ENCODE data around the gene LOXL3.

DNA sequence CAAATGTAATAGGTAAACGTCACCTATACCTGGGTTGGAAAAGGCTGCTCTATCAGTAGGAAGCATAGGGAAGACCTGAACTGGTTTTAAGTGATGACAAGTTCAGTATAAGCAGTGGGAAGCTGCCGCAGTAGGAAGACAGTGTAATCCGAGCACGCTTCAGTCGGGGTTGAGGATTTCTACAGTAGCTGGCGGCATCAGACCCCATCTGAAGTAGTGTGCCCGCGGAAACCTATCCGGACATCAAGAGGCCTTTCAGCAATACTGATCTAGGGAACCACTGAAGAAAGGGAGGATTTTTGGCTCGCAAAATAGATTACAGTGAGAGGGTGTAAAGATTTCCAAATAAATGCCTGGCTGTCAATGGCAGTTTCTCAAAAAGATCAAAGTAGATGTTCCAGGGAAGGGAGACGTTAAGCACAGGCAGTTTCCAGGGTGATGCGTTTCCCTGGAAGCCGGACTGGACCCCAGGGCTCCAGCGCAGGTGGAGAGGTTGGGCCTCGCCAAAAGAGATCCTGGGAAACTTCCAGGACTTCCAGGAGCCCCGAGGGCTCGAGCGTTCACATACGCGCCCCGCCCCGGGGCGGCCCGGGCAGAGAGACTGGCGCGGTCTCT lies 5.3 kb downstream of the LOXL3 start:
- TF ChIP-seq, protein P1, sequence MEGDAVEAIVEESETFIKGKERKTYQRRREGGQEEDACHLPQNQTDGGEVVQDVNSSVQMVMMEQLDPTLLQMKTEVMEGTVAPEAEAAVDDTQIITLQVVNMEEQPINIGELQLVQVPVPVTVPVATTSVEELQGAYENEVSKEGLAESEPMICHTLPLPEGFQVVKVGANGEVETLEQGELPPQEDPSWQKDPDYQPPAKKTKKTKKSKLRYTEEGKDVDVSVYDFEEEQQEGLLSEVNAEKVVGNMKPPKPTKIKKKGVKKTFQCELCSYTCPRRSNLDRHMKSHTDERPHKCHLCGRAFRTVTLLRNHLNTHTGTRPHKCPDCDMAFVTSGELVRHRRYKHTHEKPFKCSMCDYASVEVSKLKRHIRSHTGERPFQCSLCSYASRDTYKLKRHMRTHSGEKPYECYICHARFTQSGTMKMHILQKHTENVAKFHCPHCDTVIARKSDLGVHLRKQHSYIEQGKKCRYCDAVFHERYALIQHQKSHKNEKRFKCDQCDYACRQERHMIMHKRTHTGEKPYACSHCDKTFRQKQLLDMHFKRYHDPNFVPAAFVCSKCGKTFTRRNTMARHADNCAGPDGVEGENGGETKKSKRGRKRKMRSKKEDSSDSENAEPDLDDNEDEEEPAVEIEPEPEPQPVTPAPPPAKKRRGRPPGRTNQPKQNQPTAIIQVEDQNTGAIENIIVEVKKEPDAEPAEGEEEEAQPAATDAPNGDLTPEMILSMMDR (conservative IDR thresholded peaks at IDR 0.05; ENCODE audit: low read length), result no peak
- TF ChIP-seq EZH2phosphoT487 (IDR thresholded peaks at IDR 0.05; ENCODE audit: borderline replicate concordance, low read depth, low read length), result no peak
